HG03520 (cell line): ENCODE data around the gene FHL5.
A peak's percentile ranks its signal among the peaks of the same experiment; 100 is the strongest.
"Not testable (repeated sequence)": the region's sequence is repeated elsewhere in the genome, so short reads cannot be mapped to it uniquely, and the experiment has no call there.

ENCODE experiments used
- ATAC-seq: cut with Tn5 transposase; IDR thresholded peaks from one replicate; pipeline ENCODE4 v1.9.1; 2021; ENCODE audit warnings: mild to moderate bottlenecking, moderate library complexity; ENCODE audit not compliant: unreplicated experiment

Gene FHL5

GRCh38 chr6:96562886-96563285 is at the start of gene FHL5:
FHL5 (plus strand) TSS chr6:96563128; CDS start chr6:96603614, 40,486 bp downstream.
- ATAC-seq = no peak

GRCh38 chr6:96520171-96521115 is 42.5 kb upstream of the FHL5 start:
- ATAC-seq = no peak

- ATAC-seq = peak; percentile 16
These were observed 41.7 kb upstream of the FHL5 start for GRCh38 chr6:96521306-96521643.

GRCh38 chr6:96521644-96522464 is 41.1 kb upstream of the FHL5 start, which contains the start of gene UFL1:
UFL1 (plus strand) TSS chr6:96521806; CDS start chr6:96521874, 68 bp downstream.
- ATAC-seq = peak; percentile 97

GRCh38 chr6:96522465-96523009 is 40.4 kb upstream of the FHL5 start:
- peak; percentile 20 for ATAC-seq

- ATAC-seq = no peak
These were observed 34.7 kb upstream of the FHL5 start for GRCh38 chr6:96528193-96528592.

- no peak for ATAC-seq
These were observed 30.5 kb upstream of the FHL5 start for GRCh38 chr6:96532399-96532798.

GRCh38 chr6:96537726-96538125 is 25.2 kb upstream of the FHL5 start:
- no peak for ATAC-seq

GRCh38 chr6:96542702-96543101 is 20.2 kb upstream of the FHL5 start:
- peak; percentile 55 for ATAC-seq

- no peak for ATAC-seq
These were observed 17.0 kb upstream of the FHL5 start for GRCh38 chr6:96545882-96546281.

GRCh38 chr6:96547654-96548053 is 15.3 kb upstream of the FHL5 start:
- ATAC-seq = no peak

- ATAC-seq = no peak
These were observed 8.4 kb upstream of the FHL5 start for GRCh38 chr6:96554558-96554957.

GRCh38 chr6:96559740-96560139 is 3.2 kb upstream of the FHL5 start:
- ATAC-seq = not testable (repeated sequence)

GRCh38 chr6:96563853-96564252 is 925 bp downstream of the FHL5 start:
- ATAC-seq = no peak

- no peak for ATAC-seq
These were observed 7.1 kb downstream of the FHL5 start for GRCh38 chr6:96570053-96570452.

- ATAC-seq = no peak
These were observed 8.6 kb downstream of the FHL5 start for GRCh38 chr6:96571551-96571950.

- no peak for ATAC-seq
These were observed 12.4 kb downstream of the FHL5 start for GRCh38 chr6:96575359-96575758.

GRCh38 chr6:96576221-96576620 is 13.3 kb downstream of the FHL5 start:
- no peak for ATAC-seq

GRCh38 chr6:96582021-96582420 is 19.1 kb downstream of the FHL5 start:
- ATAC-seq = no peak

- no peak for ATAC-seq
These were observed 19.5 kb downstream of the FHL5 start for GRCh38 chr6:96582436-96582835.

- ATAC-seq = peak; percentile 53
These were observed 41.5 kb downstream of the FHL5 start for GRCh38 chr6:96604420-96604819.
